ENCODE results near the gene RPP40.

DNA sequence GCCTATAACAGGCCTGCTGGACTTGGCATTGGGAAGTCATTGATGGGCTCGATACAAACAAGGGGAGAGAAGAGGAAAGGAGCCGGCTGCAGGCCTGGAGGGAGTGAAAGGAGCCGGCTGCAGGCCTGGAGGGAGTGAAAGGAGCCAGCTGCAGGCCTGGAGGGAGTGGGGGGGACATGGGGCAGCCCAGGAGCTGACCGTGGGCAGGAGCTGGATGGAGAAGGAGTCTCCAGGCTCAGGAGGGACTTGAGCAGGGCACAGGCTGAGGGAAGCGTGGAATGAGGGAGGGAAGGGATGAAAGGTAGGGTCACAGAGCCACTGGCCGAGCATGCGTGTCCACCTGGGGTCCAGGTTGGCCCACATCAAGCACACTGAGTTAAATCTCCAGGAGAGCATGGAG is 32.0 kb downstream of the RPP40 start:
- no peak for TF ChIP-seq POLR2A (IDR thresholded peaks at IDR 0.05)
- TF ChIP-seq, protein P1, sequence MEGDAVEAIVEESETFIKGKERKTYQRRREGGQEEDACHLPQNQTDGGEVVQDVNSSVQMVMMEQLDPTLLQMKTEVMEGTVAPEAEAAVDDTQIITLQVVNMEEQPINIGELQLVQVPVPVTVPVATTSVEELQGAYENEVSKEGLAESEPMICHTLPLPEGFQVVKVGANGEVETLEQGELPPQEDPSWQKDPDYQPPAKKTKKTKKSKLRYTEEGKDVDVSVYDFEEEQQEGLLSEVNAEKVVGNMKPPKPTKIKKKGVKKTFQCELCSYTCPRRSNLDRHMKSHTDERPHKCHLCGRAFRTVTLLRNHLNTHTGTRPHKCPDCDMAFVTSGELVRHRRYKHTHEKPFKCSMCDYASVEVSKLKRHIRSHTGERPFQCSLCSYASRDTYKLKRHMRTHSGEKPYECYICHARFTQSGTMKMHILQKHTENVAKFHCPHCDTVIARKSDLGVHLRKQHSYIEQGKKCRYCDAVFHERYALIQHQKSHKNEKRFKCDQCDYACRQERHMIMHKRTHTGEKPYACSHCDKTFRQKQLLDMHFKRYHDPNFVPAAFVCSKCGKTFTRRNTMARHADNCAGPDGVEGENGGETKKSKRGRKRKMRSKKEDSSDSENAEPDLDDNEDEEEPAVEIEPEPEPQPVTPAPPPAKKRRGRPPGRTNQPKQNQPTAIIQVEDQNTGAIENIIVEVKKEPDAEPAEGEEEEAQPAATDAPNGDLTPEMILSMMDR (IDR thresholded peaks at IDR 0.05): no peak

Measured in uterus (tissue), 2 donors.